Right hindlimb (tissue), 1 donor: ENCODE data around the gene SLA2.

Source experiments
- DNase-seq: peaks from one replicate; pipeline ENCODE4 v3.0.0-alpha.2; 2018

SLA2 gene

GRCh38 chr20:36606158-36607066, 39.6 kb downstream of the SLA2 start:
- DNase-seq, result peak; percentile 50

DNA sequence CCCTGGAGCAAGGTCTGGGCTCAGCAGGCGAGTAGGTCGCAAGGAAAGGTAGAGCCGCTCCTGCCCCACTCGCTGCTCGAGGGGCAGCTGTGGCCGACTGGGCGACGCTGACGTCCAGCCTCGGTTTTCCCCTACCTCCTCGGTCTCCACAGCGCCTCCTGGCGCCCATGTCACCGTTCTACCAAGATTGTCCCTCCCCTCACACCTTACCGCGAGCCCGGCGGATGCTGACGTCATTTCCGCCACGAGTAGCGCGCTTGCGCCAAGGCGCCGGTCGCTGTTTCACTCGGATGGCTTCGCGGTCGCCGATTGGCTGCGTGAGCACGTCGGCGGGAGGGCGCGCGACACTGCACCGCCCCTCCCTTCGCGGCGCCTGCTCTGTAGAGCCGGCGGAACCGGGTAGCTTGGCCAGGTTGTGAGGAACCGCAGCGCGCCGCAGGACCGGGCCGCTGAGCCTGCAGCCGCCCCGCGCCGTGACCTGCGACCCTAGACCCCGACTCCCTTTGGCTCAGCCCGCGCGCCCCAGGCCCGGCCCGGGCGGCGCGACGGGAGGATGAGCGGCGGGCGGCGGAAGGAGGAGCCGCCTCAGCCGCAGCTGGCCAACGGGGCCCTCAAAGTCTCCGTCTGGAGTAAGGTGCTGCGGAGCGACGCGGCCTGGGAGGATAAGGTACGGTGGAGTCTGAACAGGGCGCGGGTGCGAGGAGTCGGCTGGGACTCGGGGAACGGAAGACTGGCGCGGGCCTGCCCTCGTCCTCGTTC, 40.4 kb downstream of the SLA2 start, which contains the start of gene RAB5IF:
TSS of gene RAB5IF (plus strand) at position 381 of the 759 bp plus-strand sequence. CDS start at position 554, 173 bp downstream.
- peak; percentile 99 for DNase-seq

DNA sequence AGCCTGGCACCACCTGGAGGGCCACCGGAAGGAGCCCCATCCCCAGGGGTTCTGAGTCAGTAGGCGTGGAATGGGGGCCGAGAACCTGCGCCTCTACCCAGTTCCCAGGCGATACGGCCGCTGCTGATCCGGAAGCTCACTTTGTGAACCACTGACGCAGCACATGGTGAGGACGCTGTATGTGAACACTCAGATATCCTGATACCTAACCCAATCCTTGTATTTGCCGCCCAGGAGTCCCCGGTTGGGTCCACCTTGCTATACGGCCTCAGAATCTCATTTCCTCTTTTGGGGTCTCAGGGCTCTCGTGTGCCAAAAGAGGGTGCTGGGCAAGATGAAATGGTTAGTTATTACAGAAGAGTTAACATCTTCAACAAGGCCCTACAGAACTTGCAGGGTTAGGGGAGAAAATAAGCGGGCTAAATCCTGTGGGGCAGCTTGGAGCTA, 41.0 kb downstream of the SLA2 start:
- DNase-seq, result no peak

DNA sequence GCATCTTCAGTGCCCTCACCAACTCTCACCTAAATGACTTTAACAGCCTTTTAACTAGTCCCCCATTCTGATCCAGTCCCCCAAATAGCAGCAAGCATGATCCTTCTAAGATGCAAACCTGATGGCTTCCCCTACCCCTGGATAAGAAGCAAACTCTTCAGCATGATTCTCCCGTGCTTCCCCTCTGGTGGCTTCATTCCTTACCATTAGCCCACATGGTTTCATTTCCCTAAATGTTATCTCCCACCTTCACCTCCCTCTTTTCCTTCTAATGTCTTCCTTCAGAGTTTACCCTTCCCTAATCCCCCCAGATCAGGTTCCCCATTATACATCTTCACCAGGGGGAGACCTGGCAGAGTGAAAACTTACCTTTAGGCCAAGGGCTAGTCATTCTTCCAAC, 44.5 kb downstream of the SLA2 start:
- no peak for DNase-seq

GRCh38 chr20:36599912-36600345, 46.1 kb downstream of the SLA2 start:
- DNase-seq, result no peak

DNA sequence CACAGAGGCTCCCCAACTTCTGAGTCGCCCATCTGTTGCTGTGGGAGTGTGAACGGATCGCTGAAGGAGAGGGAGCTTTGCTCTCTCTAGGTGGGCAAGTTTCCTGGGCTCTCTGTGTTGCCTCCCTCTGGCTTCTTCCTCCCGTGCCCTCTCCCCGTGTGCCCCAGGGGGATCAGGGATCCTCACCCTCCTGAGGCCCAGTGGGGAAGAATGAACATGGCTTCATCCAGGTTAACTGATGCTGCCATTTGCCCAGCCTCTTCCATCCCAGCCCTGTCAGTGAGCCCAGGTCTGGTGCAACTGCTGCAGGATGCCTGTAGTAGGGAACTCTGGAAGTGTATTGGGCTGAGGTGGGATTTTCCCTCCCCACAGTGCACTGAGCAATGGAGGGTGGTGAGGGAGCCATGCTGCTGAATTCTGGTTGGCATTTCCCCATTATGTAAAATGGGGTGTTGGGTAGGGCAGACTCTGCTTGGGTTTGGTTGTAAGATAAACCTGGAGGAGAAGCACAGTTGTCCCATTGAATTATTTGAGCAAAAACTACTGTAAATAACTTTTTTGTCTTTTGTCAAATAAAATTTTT, 52.6 kb downstream of the SLA2 start:
- no peak for DNase-seq

- peak; percentile 36 for DNase-seq
These were observed 53.9 kb downstream of the SLA2 start for GRCh38 chr20:36591854-36592641.

GRCh38 chr20:36591281-36591680, 54.7 kb downstream of the SLA2 start:
- DNase-seq, result peak; percentile 35

- no peak for DNase-seq
These were observed 58.5 kb downstream of the SLA2 start for GRCh38 chr20:36587388-36588070.

- no peak for DNase-seq
These were observed 60.4 kb downstream of the SLA2 start for GRCh38 chr20:36585410-36586125.

DNA sequence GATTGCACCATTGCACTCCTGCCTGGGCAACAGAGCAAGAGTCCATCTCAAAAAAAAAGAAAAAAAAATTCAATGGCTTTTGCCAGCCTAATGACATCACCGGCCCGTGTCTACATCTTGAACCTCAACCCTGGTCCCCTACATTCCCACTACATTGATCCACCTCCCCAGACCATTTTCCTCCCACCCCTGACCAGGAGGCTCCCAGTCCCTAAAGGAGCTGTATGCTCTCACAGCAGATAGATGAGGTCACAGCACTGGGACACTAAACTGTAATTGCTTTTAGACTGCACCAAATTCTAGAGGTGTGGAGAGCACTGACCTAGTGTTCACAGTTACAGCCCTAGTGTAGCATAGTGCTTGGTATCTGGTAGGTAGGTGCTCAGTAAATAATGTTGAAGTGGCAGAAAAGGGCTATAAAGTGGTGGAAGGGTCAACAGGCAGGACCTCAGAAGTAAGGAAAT, 61.9 kb downstream of the SLA2 start:
- no peak for DNase-seq

GRCh38 chr20:36582821-36583220, 63.2 kb downstream of the SLA2 start:
- DNase-seq, result no peak

- DNase-seq, result no peak
These were observed 63.7 kb downstream of the SLA2 start for GRCh38 chr20:36582322-36582721.

GRCh38 chr20:36579996-36580545, 65.9 kb downstream of the SLA2 start:
- DNase-seq, result no peak

GRCh38 chr20:36578356-36579041, 67.5 kb downstream of the SLA2 start:
- DNase-seq, result no peak

GRCh38 chr20:36576081-36576445, 69.9 kb downstream of the SLA2 start:
- no peak for DNase-seq

DNA sequence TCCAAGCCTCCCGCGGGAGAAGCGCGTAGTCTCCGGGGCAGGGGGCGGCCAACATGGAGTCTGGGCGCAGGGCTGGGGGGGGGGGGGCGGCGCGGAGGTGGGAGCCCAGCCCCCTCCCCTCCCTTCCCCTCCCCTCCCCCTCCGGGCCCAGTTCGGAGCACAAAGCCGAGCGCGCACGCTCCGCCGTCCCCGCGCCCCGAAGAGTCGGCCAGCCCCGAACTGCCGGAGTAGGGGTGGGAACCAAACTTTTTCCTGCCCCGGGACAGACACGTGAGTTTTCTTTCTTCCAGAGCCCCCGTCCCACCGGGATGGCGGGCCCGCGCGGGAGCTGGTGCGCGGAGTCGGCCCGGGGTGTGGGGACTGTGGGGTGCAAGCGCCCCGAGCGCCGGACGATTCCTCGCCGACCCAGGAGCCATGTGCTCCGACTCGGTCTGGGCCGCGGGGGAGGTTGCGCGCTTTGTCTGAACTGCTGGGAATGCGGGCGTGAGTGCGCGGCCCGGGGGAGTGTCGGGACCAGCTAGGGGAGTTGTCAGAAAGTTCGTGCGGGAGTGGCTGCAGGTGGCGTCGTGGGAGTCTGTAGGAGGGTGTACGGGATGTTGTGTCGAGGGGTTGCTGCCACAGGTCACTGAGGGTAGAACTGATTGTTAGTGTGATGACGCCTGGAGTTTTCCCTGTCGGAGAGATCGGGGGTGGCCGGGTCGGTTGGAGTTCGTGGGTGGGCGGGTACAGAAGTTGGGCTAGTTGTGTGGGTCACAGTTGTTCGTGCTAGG, 71.4 kb downstream of the SLA2 start:
- DNase-seq, result peak; percentile 75

GRCh38 chr20:36573798-36574365, 72.1 kb downstream of the SLA2 start:
- peak; percentile 72 for DNase-seq
